Activated T-cell treated with anti-CD3 and anti-CD28 coated beads, Interleukin-2, amount 50 U/mL, for 1 hour (primary cell): Measurements from ENCODE around the gene FOXP1.

ENCODE experiments used
- DNase-seq: peaks from one replicate; pipeline ENCODE4 v3.0.0-alpha.2; 2020

Gene FOXP1

GRCh38 chr3:71191031-71191482, 392.5 kb downstream of the FOXP1 start:
- no peak for DNase-seq

GRCh38 chr3:71189480-71189879, 394.0 kb downstream of the FOXP1 start:
- DNase-seq, result no peak

GRCh38 chr3:71187715-71188114, 395.8 kb downstream of the FOXP1 start:
- no peak for DNase-seq

- DNase-seq, result no peak
Observed at GRCh38 chr3:71186801-71187200, 396.7 kb downstream of the FOXP1 start.

- no peak for DNase-seq
Observed at GRCh38 chr3:71185733-71186455, 397.6 kb downstream of the FOXP1 start.

GRCh38 chr3:71184252-71184651, 399.3 kb downstream of the FOXP1 start:
- DNase-seq, result no peak

GRCh38 chr3:71183549-71183948, 400.0 kb downstream of the FOXP1 start:
- DNase-seq, result no peak

- no peak for DNase-seq
Observed at GRCh38 chr3:71180524-71180923, 403.0 kb downstream of the FOXP1 start.

- DNase-seq, result no peak
Observed at GRCh38 chr3:71177375-71177774, 406.2 kb downstream of the FOXP1 start.

- no peak for DNase-seq
Observed at GRCh38 chr3:71176366-71176765, 407.2 kb downstream of the FOXP1 start.

- no peak for DNase-seq
Observed at GRCh38 chr3:71175691-71176365, 407.7 kb downstream of the FOXP1 start.

GRCh38 chr3:71172951-71173350, 410.6 kb downstream of the FOXP1 start:
- no peak for DNase-seq

- DNase-seq, result no peak
Observed at GRCh38 chr3:71172189-71172588, 411.3 kb downstream of the FOXP1 start.

- DNase-seq, result no peak
Observed at GRCh38 chr3:71171247-71171646, 412.3 kb downstream of the FOXP1 start.

GRCh38 chr3:71168880-71169411, 414.6 kb downstream of the FOXP1 start:
- DNase-seq, result no peak

- DNase-seq, result no peak
Observed at GRCh38 chr3:71168121-71168721, 415.3 kb downstream of the FOXP1 start.

- no peak for DNase-seq
Observed at GRCh38 chr3:71166339-71167240, 416.9 kb downstream of the FOXP1 start.

GRCh38 chr3:71164881-71165280, 418.6 kb downstream of the FOXP1 start:
- no peak for DNase-seq

- DNase-seq, result no peak
Observed at GRCh38 chr3:71163198-71163918, 420.2 kb downstream of the FOXP1 start.

GRCh38 chr3:71162221-71162620, 421.3 kb downstream of the FOXP1 start:
- DNase-seq, result no peak

GRCh38 chr3:71160785-71161546, 422.6 kb downstream of the FOXP1 start:
- no peak for DNase-seq
